SU-DHL-6 (cell line): ENCODE data around the gene SPNS3.

Experiments used
- EZH2phosphoT487 ChIP-seq: fragments of 200-600 bp; sonication (generic), shearing (Covaris generic); conservative IDR thresholded peaks from 2 replicates; pipeline ENCODE4 v1.6.1; 2018; ENCODE audit warnings: mild to moderate bottlenecking, antibody characterized with exemption, low read length, moderate library complexity, mixed read lengths
- TF ChIP-seq, protein P1 (sequence below): fragments of 200-600 bp; sonication (generic); IDR thresholded peaks from one replicate; pipeline ENCODE4 v1.5.1; 2017; ENCODE audit warnings: antibody characterized with exemption, mild to moderate bottlenecking, low read length, moderate library complexity; ENCODE audit not compliant: insufficient read depth, poor library complexity, severe bottlenecking

DNA sequence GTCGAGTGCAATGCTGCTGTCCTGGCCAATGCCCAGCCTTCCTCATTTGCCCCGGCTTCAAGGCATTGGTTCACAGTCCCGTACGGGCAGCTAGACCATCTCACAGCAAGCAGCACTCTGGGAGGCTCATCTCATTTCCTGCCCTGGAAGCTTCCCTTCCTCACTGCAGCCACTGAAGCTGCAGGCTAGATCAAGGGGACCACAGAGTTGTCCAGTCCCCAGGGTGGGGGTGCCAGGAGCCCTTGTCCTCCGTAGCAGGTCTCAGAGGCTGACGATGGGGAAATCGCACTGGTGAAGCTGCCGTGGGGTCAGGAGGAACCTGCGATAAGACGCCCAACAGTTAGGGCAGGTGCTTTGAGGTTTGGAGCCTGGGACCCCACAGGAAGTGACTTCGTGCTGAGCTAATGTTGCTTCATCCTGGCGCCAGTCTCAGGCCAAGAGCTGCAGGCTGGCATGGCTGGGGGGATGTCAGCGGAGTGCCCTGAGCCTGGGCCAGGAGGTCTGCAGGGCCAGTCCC lies at the start of gene SPNS3:
- TF ChIP-seq, protein P1, sequence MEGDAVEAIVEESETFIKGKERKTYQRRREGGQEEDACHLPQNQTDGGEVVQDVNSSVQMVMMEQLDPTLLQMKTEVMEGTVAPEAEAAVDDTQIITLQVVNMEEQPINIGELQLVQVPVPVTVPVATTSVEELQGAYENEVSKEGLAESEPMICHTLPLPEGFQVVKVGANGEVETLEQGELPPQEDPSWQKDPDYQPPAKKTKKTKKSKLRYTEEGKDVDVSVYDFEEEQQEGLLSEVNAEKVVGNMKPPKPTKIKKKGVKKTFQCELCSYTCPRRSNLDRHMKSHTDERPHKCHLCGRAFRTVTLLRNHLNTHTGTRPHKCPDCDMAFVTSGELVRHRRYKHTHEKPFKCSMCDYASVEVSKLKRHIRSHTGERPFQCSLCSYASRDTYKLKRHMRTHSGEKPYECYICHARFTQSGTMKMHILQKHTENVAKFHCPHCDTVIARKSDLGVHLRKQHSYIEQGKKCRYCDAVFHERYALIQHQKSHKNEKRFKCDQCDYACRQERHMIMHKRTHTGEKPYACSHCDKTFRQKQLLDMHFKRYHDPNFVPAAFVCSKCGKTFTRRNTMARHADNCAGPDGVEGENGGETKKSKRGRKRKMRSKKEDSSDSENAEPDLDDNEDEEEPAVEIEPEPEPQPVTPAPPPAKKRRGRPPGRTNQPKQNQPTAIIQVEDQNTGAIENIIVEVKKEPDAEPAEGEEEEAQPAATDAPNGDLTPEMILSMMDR, result no peak
- TF ChIP-seq EZH2phosphoT487, result no peak
